Neural cell (in vitro differentiated cells): ENCODE results near the gene FH.

ENCODE experiments used
- EP300 ChIP-seq: fragments of 450-650 bp; conservative IDR thresholded peaks from 2 replicates; pipeline ENCODE4 v1.6.1; 2014; ENCODE audit warnings: antibody characterized with exemption, mild to moderate bottlenecking, moderate library complexity; ENCODE audit not compliant: poor library complexity, severe bottlenecking
- EZH2 ChIP-seq: fragments of 200-600, 300-800 bp; shearing (Covaris generic), sonication (generic); IDR thresholded peaks from 2 replicates; pipeline ENCODE4 v1.6.1; 2014; ENCODE audit warnings: antibody characterized with exemption, low read length, borderline replicate concordance, mild to moderate bottlenecking; ENCODE audit not compliant: insufficient read depth, poor library complexity, severe bottlenecking
- POLR2AphosphoS5 ChIP-seq: IDR thresholded peaks from 2 replicates; pipeline ENCODE4 v1.6.1; 2012
- SMC3 ChIP-seq: fragments of 450-650 bp; conservative IDR thresholded peaks from 2 replicates; pipeline ENCODE4 v1.6.1; 2014; ENCODE audit warnings: antibody characterized with exemption, mild to moderate bottlenecking, moderate library complexity; ENCODE audit not compliant: poor library complexity
- TF ChIP-seq, protein P1 (sequence below): fragments of 450-650 bp; IDR thresholded peaks from 2 replicates; pipeline ENCODE4 v1.5.1; 2014; ENCODE audit warnings: antibody characterized with exemption, mild to moderate bottlenecking, moderate library complexity; ENCODE audit not compliant: poor library complexity, severe bottlenecking

DNA sequence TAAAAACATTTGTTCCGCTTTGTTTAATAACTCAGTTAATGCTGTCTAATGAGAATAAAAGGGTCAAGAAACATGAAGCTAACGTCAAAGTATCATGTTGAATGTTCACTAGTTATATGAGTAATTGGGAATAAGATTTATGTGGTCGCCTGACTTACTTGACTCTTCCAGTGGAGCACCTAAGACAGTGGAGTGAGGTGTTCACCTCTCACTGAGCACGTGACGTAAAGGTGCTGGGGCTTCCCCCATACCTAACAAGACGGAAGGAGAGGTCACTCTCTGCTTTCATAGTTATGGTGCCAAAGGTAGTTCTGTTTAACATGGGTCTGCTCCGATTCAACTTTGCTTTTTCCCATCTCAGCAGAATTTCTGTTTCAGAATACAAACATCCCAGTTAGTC is 13.3 kb upstream of the FH start:
- TF ChIP-seq, protein P1, sequence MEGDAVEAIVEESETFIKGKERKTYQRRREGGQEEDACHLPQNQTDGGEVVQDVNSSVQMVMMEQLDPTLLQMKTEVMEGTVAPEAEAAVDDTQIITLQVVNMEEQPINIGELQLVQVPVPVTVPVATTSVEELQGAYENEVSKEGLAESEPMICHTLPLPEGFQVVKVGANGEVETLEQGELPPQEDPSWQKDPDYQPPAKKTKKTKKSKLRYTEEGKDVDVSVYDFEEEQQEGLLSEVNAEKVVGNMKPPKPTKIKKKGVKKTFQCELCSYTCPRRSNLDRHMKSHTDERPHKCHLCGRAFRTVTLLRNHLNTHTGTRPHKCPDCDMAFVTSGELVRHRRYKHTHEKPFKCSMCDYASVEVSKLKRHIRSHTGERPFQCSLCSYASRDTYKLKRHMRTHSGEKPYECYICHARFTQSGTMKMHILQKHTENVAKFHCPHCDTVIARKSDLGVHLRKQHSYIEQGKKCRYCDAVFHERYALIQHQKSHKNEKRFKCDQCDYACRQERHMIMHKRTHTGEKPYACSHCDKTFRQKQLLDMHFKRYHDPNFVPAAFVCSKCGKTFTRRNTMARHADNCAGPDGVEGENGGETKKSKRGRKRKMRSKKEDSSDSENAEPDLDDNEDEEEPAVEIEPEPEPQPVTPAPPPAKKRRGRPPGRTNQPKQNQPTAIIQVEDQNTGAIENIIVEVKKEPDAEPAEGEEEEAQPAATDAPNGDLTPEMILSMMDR, result no peak
- TF ChIP-seq POLR2AphosphoS5 (no peak), EP300 (no peak), EZH2 (no peak), SMC3 (no peak)
